ENCODE measurements around the gene MINDY4. TPM values are rescaled to one million over a fixed set of nuclear protein-coding genes. Genes with fewer than 3 reads are reported as not detected.

The MINDY4 gene
- total and polyA plus RNA-seq, 2 of the 8 experiments (the other 6 are each of a cell fraction or from before 2014, with no cell fraction given): 1.3 to 3.6 TPM

- no peak overlapping the region for H3K4ac ChIP-seq (replicated peaks; ENCODE audit: insufficient read length, low read depth, low read length)
- no peaks in the 10 kb centered on the region for H3K27me3 ChIP-seq (replicated peaks in 1 of 4; ENCODE audit: control insufficient read depth in 3 of 4, extremely low read depth in 1 of 4, insufficient read depth in 3 of 4, low read length in 3 of 4)
- no peak overlapping the region for H2BK12ac ChIP-seq (ENCODE audit: low read depth, low read length)
- H3K79me2 ChIP-seq (ENCODE audit: control insufficient read depth in 1 of 2, insufficient read depth in 2 of 2, low read length in 2 of 2): no peaks in the 10 kb centered on the region
- H3K4me1 ChIP-seq (replicated peaks in 1 of 4; ENCODE audit: control insufficient read depth in 3 of 4, insufficient read depth in 4 of 4, low read length in 3 of 4): peaks cover 2 to 11% (median 8%) of the 10 kb centered on the region in 4 experiments
- DNase-seq (ENCODE audit: low read depth in 1 of 2, low spot score in 2 of 2) (no peak), FAIRE-seq (no peak)
- no peaks in the 10 kb centered on the region for H4K20me1 ChIP-seq (replicated peaks in 1 of 2; ENCODE audit: control insufficient read depth in 1 of 2, insufficient read depth in 2 of 2, low read length in 2 of 2)
- H3K36me3 ChIP-seq (ENCODE audit: control insufficient read depth in 2 of 4, insufficient read depth in 4 of 4, low read length in 3 of 4): no peaks in the 10 kb centered on the region; a peak in 1 of 8 replicates
- no peaks in the 10 kb centered on the region for H3K23me2 ChIP-seq (ENCODE audit: low read depth, low read length)
- no peaks in the 10 kb centered on the region for H3K9me3 ChIP-seq (ENCODE audit: insufficient read depth in 2 of 2, low read depth in 1 of 2, low read length in 1 of 2)
- no peak overlapping the region for H2BK5ac ChIP-seq (ENCODE audit: low read depth, low read length)
- no peak overlapping the region for H2AK5ac ChIP-seq (ENCODE audit: low read depth, low read length)
- no peak overlapping the region for H2AFZ ChIP-seq (ENCODE audit: low read length)
- H3K27ac ChIP-seq (ENCODE audit: low read depth, low read length): no peak overlapping the region
- H4K5ac ChIP-seq (ENCODE audit: insufficient read length, low read depth, low read length): no peak overlapping the region
- no peak overlapping the region for H3K18ac ChIP-seq (ENCODE audit: extremely low read depth, low read length)
- peak overlapping the region; percentile 0; the same call in 1 of the 2 replicates for H4K8ac ChIP-seq (ENCODE audit: extremely low read depth, insufficient read depth, low read length)
- H3K23ac ChIP-seq (ENCODE audit: insufficient read length): no peak overlapping the region
- WGBS, 2 experiments (ENCODE audit: extremely low coverage in 1 of 2, insufficient coverage in 1 of 2, insufficient read length in 1 of 2, insufficient replicate concordance in 2 of 2, low coverage in 1 of 2, low lambda C conversion rate in 2 of 2, missing lambda C conversion rate in 1 of 2): 85% methylated on average over 7 of the region's 7 CpGs; no CpG with 5 or more reads in 1 of the 2 experiments
- H2BK120ac ChIP-seq (replicated peaks; ENCODE audit: low read depth, low read length): no peak overlapping the region
- H2BK15ac ChIP-seq (ENCODE audit: low read length): no peak overlapping the region
- POLR2A ChIA-PET (ENCODE audit: partially characterized antibody): no interaction called here
- H3K14ac ChIP-seq (ENCODE audit: insufficient read length): no peak overlapping the region
- CTCF ChIA-PET (ENCODE audit: partially characterized antibody): interaction anchor here (0.6 to 3.4 kb wide), 7 partner anchors 9 to 88 kb away, joined by 3 to 15 read pairs (median 4); no protein-coding TSS in a partner anchor
- H3K79me1 ChIP-seq (ENCODE audit: low read depth, low read length): no peaks in the 10 kb centered on the region
- no peak overlapping the region for H3K4me3 ChIP-seq (ENCODE audit: extremely low read depth in 1 of 4, insufficient read depth in 2 of 4, low read depth in 3 of 4, low read length in 4 of 4)
- H3K9ac ChIP-seq (replicated peaks in 1 of 4; ENCODE audit: extremely low read depth in 1 of 4, low read depth in 3 of 4, low read length in 3 of 4): no peak overlapping the region
- H3K4me2 ChIP-seq (ENCODE audit: insufficient read depth in 1 of 2, low read depth in 2 of 2, low read length in 2 of 2): no peak overlapping the region
- H4K91ac ChIP-seq (replicated peaks; ENCODE audit: insufficient read length, low read length): no peak overlapping the region
- H2BK20ac ChIP-seq (ENCODE audit: low read length): no peak overlapping the region
- H3K56ac ChIP-seq (replicated peaks; ENCODE audit: insufficient read length, low read depth, low read length): no peak overlapping the region
- TF ChIP-seq CTCF (IDR thresholded peaks at IDR 0.05; ENCODE audit: control extremely low read depth in 1 of 3, insufficient read depth in 1 of 3, low read depth in 1 of 3, low read length in 3 of 3): no peak
- TF ChIP-seq RXRA (IDR thresholded peaks at IDR 0.05; ENCODE audit: insufficient read depth, low read depth, low read length): no peak
- no peak for TF ChIP-seq CHD1 (IDR thresholded peaks at IDR 0.05; ENCODE audit: low read depth, low read length)
- TF ChIP-seq FOSL1 (IDR thresholded peaks at IDR 0.05; ENCODE audit: insufficient read depth, low read depth, low read length): no peak
- no peak for TF ChIP-seq GTF2F1 (IDR thresholded peaks at IDR 0.05; ENCODE audit: borderline replicate concordance, low read depth, low read length)
- no peak for TF ChIP-seq ATF2 (IDR thresholded peaks at IDR 0.05; ENCODE audit: low read length)
- TF ChIP-seq JUND (IDR thresholded peaks at IDR 0.05; ENCODE audit: low read length): no peak
- no peak for TF ChIP-seq MAFK (IDR thresholded peaks at IDR 0.05; ENCODE audit: low read depth, low read length)
- TF ChIP-seq SIX5 (IDR thresholded peaks at IDR 0.05; ENCODE audit: low read depth, low read length): no peak
Observed at GRCh38 chr7:30886608-30887011, 115.4 kb downstream of the MINDY4 start.

Data from H1 (cell line).